KOPT-K1 (cell line): ENCODE results near the gene GMDS.

Experiments used
- H3K27ac ChIP-seq: fragments of 200-600 bp; sonication (generic); 2 replicates; pipeline ENCODE4 v1.5.1; 2016; ENCODE audit warnings: antibody characterized with exemption, mild to moderate bottlenecking, low read depth, low read length; ENCODE audit not compliant: poor library complexity, severe bottlenecking
- H3K36me3 ChIP-seq: fragments of 200-600 bp; sonication (generic); 2 replicates; pipeline ENCODE4 v1.5.1; 2017; ENCODE audit warnings: antibody characterized with exemption, mild to moderate bottlenecking, low read length, moderate library complexity; ENCODE audit not compliant: insufficient read depth
- H3K9me3 ChIP-seq: fragments of 200-600 bp; sonication (generic); 2 replicates; pipeline ENCODE4 v1.5.1; 2017; ENCODE audit warnings: antibody characterized with exemption, low read length, mild to moderate bottlenecking; ENCODE audit not compliant: insufficient read depth, poor library complexity, severe bottlenecking

Gene GMDS

DNA sequence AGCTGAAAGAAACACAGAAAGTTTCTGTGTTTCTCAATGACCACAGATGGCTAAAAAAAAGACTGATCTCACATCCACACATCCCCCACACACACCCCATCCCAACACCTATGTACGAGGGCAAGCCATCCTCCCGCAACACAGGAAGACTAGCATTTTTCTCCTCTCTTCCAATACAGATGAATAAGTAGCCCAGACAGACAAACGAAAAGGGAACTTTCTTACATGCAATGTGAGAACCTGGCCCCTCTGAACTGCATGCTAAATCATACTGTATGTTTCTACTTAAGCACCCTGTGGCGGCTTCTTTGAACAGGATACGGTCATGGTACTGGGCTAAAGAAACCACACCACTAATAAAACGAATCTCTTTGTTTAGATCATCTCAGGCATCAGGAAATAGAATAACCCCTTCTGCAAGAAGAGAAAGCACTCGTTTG lies 116.2 kb downstream of the GMDS start:
- Histone ChIP-seq H3K9me3 (no peaks in the 10 kb centered on the region), H3K27ac (no peak overlapping the region), H3K36me3 (no peaks in the 10 kb centered on the region)

GRCh38 chr6:2127484-2127911 lies 117.9 kb downstream of the GMDS start:
- Histone ChIP-seq H3K27ac (no peak overlapping the region), H3K36me3 (no peaks in the 10 kb centered on the region), H3K9me3 (no peaks in the 10 kb centered on the region)

DNA sequence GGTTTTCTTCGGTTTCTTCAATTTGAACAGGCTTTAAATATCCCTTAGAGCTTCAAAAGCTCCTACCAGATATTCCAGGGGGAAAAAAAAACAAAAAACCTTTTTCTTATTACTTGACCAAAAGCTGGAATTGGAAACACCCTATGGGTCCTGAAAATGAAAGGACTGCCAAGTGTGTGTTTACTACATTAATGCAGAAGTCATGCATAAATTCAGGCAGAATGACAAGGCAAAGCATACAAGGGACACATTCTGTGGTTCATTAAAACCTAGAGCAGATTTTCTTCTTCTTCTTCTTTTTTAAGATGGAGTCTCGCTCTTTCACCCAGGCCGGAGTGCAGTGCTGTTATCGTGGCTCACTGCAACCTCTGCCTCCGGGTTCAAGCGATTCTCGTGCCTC lies 119.1 kb downstream of the GMDS start:
- Histone ChIP-seq H3K36me3 (no peaks in the 10 kb centered on the region), H3K27ac (no peak overlapping the region), H3K9me3 (no peaks in the 10 kb centered on the region)

- Histone ChIP-seq H3K36me3 (no peaks in the 10 kb centered on the region), H3K27ac (no peak overlapping the region), H3K9me3 (no peaks in the 10 kb centered on the region)
Measured at GRCh38 chr6:2125158-2125557, 120.2 kb downstream of the GMDS start.

DNA sequence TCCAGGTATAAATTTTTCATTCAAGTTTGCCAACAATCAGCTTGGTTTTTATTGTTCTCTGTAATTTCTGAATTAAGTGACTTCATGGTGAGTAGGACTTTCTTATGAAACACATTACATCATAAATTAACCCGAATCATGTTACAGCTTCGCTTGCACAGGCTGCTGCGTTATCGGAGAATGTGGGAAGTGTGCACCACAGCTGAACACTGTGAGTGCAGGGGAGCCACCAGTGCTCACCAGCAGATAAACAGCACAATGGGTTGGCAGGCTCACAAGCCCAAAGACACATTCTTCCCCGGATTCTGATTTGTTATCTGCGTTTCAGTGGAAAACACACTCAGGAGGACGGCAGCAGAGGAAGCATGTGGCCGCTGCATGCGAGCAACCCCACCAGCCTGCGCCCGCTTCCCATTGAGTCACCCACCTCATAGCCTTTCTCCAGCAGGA lies 121.1 kb downstream of the GMDS start:
- no peaks in the 10 kb centered on the region for H3K36me3 ChIP-seq
- no peaks in the 10 kb centered on the region for H3K9me3 ChIP-seq
- no peak overlapping the region for H3K27ac ChIP-seq

GRCh38 chr6:2120912-2121311 lies 124.5 kb downstream of the GMDS start:
- no peaks in the 10 kb centered on the region for H3K36me3 ChIP-seq
- no peaks in the 10 kb centered on the region for H3K9me3 ChIP-seq
- no peak overlapping the region for H3K27ac ChIP-seq

- no peaks in the 10 kb centered on the region for H3K36me3 ChIP-seq
- H3K27ac ChIP-seq, result no peak overlapping the region
- no peaks in the 10 kb centered on the region for H3K9me3 ChIP-seq
Measured at GRCh38 chr6:2119275-2119674, 126.1 kb downstream of the GMDS start.

GRCh38 chr6:2118136-2118535 lies 127.3 kb downstream of the GMDS start:
- Histone ChIP-seq H3K27ac (no peak overlapping the region), H3K9me3 (no peaks in the 10 kb centered on the region), H3K36me3 (no peaks in the 10 kb centered on the region)

- Histone ChIP-seq H3K27ac (no peak overlapping the region), H3K9me3 (no peaks in the 10 kb centered on the region), H3K36me3 (no peaks in the 10 kb centered on the region)
Measured at GRCh38 chr6:2117447-2117846, 128.0 kb downstream of the GMDS start.

- H3K27ac ChIP-seq, result no peak overlapping the region
- no peaks in the 10 kb centered on the region for H3K9me3 ChIP-seq
- H3K36me3 ChIP-seq, result no peaks in the 10 kb centered on the region
Measured at GRCh38 chr6:2116496-2116895, 128.9 kb downstream of the GMDS start.

GRCh38 chr6:2114100-2114499 lies 131.3 kb downstream of the GMDS start:
- H3K27ac ChIP-seq, result no peak overlapping the region
- no peaks in the 10 kb centered on the region for H3K9me3 ChIP-seq
- H3K36me3 ChIP-seq, result no peaks in the 10 kb centered on the region

DNA sequence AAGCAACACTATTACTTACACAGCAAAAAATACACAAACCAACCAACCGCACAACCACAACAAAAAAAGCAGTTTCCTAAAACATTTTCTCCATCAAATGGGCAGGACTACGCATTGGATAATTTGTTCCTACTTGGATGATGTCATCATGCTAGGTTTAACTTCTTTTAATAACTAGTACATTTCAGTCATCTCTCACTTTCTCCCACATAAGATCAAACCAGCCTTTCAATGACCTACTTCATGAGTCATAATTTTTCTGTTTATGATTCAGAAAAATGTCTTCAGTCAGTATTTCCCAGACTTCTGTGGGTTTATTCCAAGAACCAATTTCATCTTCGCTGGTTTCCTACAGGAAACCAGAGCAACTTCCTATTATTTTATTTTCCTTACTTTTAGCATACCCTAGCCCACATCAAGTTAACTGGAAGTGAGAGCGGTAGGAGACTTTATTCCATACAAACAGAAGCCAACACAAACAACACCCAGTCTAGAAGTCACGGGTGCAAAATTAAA lies 134.2 kb downstream of the GMDS start:
- Histone ChIP-seq H3K9me3 (no peaks in the 10 kb centered on the region), H3K27ac (no peak overlapping the region), H3K36me3 (no peaks in the 10 kb centered on the region)

DNA sequence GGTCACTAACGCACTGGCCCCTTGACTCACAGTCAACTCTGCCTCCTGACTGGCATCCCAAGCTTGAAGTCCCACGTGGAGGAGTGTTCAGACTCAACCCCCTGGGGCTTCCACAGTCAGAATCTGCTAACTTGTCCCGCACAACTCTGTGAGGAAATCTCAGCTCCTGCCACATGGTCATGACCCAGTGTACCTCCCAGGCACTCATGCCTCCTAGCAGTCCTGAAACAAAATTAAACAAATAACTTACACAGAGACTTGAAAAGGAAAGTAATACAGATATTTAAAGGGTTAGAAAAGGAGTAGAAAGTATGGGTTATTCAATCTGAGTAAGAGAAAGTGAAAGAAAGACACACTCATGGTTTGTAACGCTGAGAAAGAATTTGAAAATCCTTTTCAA lies 134.9 kb downstream of the GMDS start:
- Histone ChIP-seq H3K9me3 (no peaks in the 10 kb centered on the region), H3K27ac (no peak overlapping the region)

GRCh38 chr6:2109796-2110195 lies 135.6 kb downstream of the GMDS start:
- H3K9me3 ChIP-seq, result no peaks in the 10 kb centered on the region
- no peaks in the 10 kb centered on the region for H3K36me3 ChIP-seq

More for the DNA sequence above, 134.9 kb downstream of the GMDS start:
- no peaks in the 10 kb centered on the region for H3K36me3 ChIP-seq

GRCh38 chr6:2108700-2109306 lies 136.6 kb downstream of the GMDS start:
- Histone ChIP-seq H3K36me3 (no peaks in the 10 kb centered on the region), H3K27ac (no peak overlapping the region), H3K9me3 (no peaks in the 10 kb centered on the region)

More at GRCh38 chr6:2109796-2110195, 135.6 kb downstream of the GMDS start:
- no peak overlapping the region for H3K27ac ChIP-seq

DNA sequence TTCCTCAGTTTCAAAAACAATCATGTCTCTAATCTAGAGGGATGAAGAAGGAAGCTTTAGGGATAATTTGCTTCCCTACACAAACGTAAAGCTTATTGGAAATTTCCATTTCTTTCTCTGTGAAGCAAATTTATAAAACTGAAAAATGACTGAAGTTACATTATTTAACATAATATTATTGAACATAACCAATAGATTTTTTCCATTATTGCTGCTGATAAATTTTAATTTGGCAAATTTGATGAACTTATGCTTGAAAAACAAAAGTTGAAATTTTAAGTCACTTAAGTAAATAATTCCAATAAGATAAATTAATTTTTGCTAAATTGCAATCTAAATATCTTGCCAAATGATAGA lies 140.9 kb downstream of the GMDS start:
- H3K27ac ChIP-seq, result no peak overlapping the region
- H3K9me3 ChIP-seq, result no peaks in the 10 kb centered on the region
- H3K36me3 ChIP-seq, result no peaks in the 10 kb centered on the region
